HepG2 (cell line): ENCODE data around the gene RMRP. TPM values are rescaled to one million over a fixed set of nuclear protein-coding genes. Genes with fewer than 3 reads are reported as not detected.

ENCODE experiments used
- ELF4 ChIP-seq: sonication (generic); formaldehyde crosslinking; IDR thresholded peaks from 2 replicates; pipeline ENCODE4 v1.5.0; 2020; ENCODE audit warnings: missing genetic modification reagents, mild to moderate bottlenecking, moderate library complexity, borderline replicate concordance
- ETV5 ChIP-seq: IDR thresholded peaks from 2 replicates; pipeline ENCODE4 v1.6.1; 2018; ENCODE audit warnings: missing biosample characterization, missing genetic modification reagents, inconsistent platforms, borderline replicate concordance
- FOXO4 ChIP-seq: sonication (generic); formaldehyde crosslinking; conservative IDR thresholded peaks from 2 replicates; pipeline ENCODE4 v1.8.1; 2023; ENCODE audit warnings: missing genetic modification reagents
- FUBP1 ChIP-seq: sonication (generic); formaldehyde crosslinking; IDR thresholded peaks from 2 replicates; pipeline ENCODE4 v1.5.1; 2020; ENCODE audit warnings: missing genetic modification reagents, mild to moderate bottlenecking, borderline replicate concordance
- GATAD1 ChIP-seq: IDR thresholded peaks from 2 replicates; pipeline ENCODE4 v1.6.1; 2016; ENCODE audit warnings: missing genetic modification reagents, missing compliant biosample characterization
- HNF4A ChIP-seq: sonication (generic); formaldehyde crosslinking; IDR thresholded peaks from 2 replicates; pipeline ENCODE4 v1.4.0; 2020; ENCODE audit warnings: missing genetic modification reagents
- KLF15 ChIP-seq: sonication (generic); formaldehyde crosslinking; IDR thresholded peaks from 2 replicates; pipeline ENCODE4 v1.8.1; 2023; ENCODE audit warnings: borderline replicate concordance, mild to moderate bottlenecking, inconsistent platforms, missing genetic modification reagents, mixed read lengths
- MBNL3 ChIP-seq: fragments of 250-450 bp; sonication (Bioruptor Pico); conservative IDR thresholded peaks from 2 replicates; pipeline ENCODE4 v1.8.0; 2022; ENCODE audit warnings: mild to moderate bottlenecking, inconsistent platforms
- TSC22D2 ChIP-seq: sonication (generic); formaldehyde crosslinking; IDR thresholded peaks from 2 replicates; pipeline ENCODE4 v1.5.1; 2020; ENCODE audit warnings: missing genetic modification reagents, mild to moderate bottlenecking, borderline replicate concordance
- ZNF24 ChIP-seq: fragments of 450-650 bp; IDR thresholded peaks from 2 replicates; pipeline ENCODE4 v1.6.1; 2017; ENCODE audit warnings: antibody characterized with exemption, mild to moderate bottlenecking
- ZNF546 ChIP-seq: sonication (generic); formaldehyde crosslinking; conservative IDR thresholded peaks from 2 replicates; pipeline ENCODE4 v1.8.1; 2023; ENCODE audit warnings: mild to moderate bottlenecking, missing genetic modification reagents
- ZNF710 ChIP-seq: sonication (generic); formaldehyde crosslinking; IDR thresholded peaks from 2 replicates; pipeline ENCODE4 v1.5.0; 2020; ENCODE audit warnings: mild to moderate bottlenecking, missing genetic modification reagents, borderline replicate concordance
- polyA plus RNA-seq, 8 experiments: library from polyadenylated mRNA; depleted of rRNA in 3 of 8; stranded (reverse) in 7 of 8; unstranded in 1 of 8; fragments of >200 nt; fragmentation: Illumina TruSeq in 4 of 8; extraction: Trizol in 4 of 8; gene quantifications; 2 replicates each; pipeline versions ENCODE4 v1.2.1 to v1.2.3, GENCODE V29; 2011 to 2016; ENCODE audit warnings: low read depth in 4 of 8, missing spikeins in 1 of 8, mixed read lengths in 1 of 8; ENCODE audit not compliant: insufficient read depth in 1 of 8
- total RNA-seq, 5 experiments: library from RNA; depleted of rRNA; stranded (reverse); fragments of >200 nt; fragmentation: Illumina TruSeq; extraction: Trizol; gene quantifications; 2 replicates each; pipeline ENCODE4 v1.2.3, GENCODE V29; 2016; ENCODE audit warnings: low read depth in 1 of 5
- TF ChIP-seq, protein P1 (sequence below): sonication (generic); formaldehyde crosslinking; IDR thresholded peaks from 2 replicates; pipeline ENCODE4 v1.8.0; 2022; ENCODE audit warnings: mild to moderate bottlenecking, missing genetic modification reagents, moderate library complexity
- TF ChIP-seq, protein P2 (sequence below): sonication (generic); formaldehyde crosslinking; IDR thresholded peaks from 2 replicates; pipeline ENCODE4 v1.4.0; 2020; ENCODE audit warnings: missing genetic modification reagents, borderline replicate concordance
- TF ChIP-seq, protein P3 (sequence below): sonication (generic); formaldehyde crosslinking; IDR thresholded peaks from 2 replicates; pipeline ENCODE4 v1.5.0; 2020; ENCODE audit warnings: missing genetic modification reagents
- TF ChIP-seq, protein P4 (sequence below): fragments of 450-650 bp; IDR thresholded peaks from 2 replicates; pipeline ENCODE4 v1.6.1; 2016

Gene RMRP
- total and polyA plus RNA-seq, 2 of the 13 experiments (the other 11 are each of a cell fraction or from before 2014, with no cell fraction given): 51.4 to 4,025 TPM

GRCh38 chr9:35657546-35658136 lies at the start of gene RMRP (continued):
- TF ChIP-seq ZNF710 (CRISPR knock-in tag): peak; percentile 83; the same call in 1 of the 2 replicates
- TF ChIP-seq, protein P1, sequence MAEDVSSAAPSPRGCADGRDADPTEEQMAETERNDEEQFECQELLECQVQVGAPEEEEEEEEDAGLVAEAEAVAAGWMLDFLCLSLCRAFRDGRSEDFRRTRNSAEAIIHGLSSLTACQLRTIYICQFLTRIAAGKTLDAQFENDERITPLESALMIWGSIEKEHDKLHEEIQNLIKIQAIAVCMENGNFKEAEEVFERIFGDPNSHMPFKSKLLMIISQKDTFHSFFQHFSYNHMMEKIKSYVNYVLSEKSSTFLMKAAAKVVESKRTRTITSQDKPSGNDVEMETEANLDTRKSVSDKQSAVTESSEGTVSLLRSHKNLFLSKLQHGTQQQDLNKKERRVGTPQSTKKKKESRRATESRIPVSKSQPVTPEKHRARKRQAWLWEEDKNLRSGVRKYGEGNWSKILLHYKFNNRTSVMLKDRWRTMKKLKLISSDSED (CRISPR knock-in tag): no peak
- 0 out of 2 replicates have a peak, but pooled peaks have one; percentile 67 for TF ChIP-seq FOXO4
- TF ChIP-seq MBNL3 (CRISPR knock-in tag): no peak
- TF ChIP-seq ZNF24: peak; percentile 92
- peak; percentile 88 for TF ChIP-seq ETV5 (CRISPR knock-in tag)
- no peak; the same call in 1 of the 2 replicates for TF ChIP-seq ELF4 (CRISPR knock-in tag)
- TF ChIP-seq HNF4A (CRISPR knock-in tag): peak; percentile 98
- TF ChIP-seq, protein P2, sequence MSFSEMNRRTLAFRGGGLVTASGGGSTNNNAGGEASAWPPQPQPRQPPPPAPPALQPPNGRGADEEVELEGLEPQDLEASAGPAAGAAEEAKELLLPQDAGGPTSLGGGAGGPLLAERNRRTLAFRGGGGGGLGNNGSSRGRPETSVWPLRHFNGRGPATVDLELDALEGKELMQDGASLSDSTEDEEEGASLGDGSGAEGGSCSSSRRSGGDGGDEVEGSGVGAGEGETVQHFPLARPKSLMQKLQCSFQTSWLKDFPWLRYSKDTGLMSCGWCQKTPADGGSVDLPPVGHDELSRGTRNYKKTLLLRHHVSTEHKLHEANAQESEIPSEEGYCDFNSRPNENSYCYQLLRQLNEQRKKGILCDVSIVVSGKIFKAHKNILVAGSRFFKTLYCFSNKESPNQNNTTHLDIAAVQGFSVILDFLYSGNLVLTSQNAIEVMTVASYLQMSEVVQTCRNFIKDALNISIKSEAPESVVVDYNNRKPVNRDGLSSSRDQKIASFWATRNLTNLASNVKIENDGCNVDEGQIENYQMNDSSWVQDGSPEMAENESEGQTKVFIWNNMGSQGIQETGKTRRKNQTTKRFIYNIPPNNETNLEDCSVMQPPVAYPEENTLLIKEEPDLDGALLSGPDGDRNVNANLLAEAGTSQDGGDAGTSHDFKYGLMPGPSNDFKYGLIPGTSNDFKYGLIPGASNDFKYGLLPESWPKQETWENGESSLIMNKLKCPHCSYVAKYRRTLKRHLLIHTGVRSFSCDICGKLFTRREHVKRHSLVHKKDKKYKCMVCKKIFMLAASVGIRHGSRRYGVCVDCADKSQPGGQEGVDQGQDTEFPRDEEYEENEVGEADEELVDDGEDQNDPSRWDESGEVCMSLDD (CRISPR knock-in tag): peak; percentile 80; the same call in 1 of the 2 replicates
- TF ChIP-seq FUBP1: no peak
- TF ChIP-seq ZNF546 (CRISPR knock-in tag): peak; percentile 96
- TF ChIP-seq TSC22D2 (CRISPR knock-in tag): no peak; the same call in 1 of the 2 replicates
- peak; percentile 81; the same call in 1 of the 2 replicates for TF ChIP-seq KLF15 (CRISPR knock-in tag)
- TF ChIP-seq GATAD1 (CRISPR knock-in tag): peak; percentile 84
- TF ChIP-seq, protein P3, sequence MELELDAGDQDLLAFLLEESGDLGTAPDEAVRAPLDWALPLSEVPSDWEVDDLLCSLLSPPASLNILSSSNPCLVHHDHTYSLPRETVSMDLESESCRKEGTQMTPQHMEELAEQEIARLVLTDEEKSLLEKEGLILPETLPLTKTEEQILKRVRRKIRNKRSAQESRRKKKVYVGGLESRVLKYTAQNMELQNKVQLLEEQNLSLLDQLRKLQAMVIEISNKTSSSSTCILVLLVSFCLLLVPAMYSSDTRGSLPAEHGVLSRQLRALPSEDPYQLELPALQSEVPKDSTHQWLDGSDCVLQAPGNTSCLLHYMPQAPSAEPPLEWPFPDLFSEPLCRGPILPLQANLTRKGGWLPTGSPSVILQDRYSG (CRISPR knock-in tag): peak; percentile 90; the same call in 1 of the 2 replicates
- TF ChIP-seq, protein P4, sequence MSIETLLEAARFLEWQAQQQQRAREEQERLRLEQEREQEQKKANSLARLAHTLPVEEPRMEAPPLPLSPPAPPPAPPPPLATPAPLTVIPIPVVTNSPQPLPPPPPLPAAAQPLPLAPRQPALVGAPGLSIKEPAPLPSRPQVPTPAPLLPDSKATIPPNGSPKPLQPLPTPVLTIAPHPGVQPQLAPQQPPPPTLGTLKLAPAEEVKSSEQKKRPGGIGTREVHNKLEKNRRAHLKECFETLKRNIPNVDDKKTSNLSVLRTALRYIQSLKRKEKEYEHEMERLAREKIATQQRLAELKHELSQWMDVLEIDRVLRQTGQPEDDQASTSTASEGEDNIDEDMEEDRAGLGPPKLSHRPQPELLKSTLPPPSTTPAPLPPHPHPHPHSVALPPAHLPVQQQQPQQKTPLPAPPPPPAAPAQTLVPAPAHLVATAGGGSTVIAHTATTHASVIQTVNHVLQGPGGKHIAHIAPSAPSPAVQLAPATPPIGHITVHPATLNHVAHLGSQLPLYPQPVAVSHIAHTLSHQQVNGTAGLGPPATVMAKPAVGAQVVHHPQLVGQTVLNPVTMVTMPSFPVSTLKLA: peak; percentile 93
